Transverse colon (tissue), 4 donors: ENCODE measurements around the gene MICB. TPM values are rescaled to one million over a fixed set of nuclear protein-coding genes. Genes with fewer than 3 reads are reported as not detected.

Source experiments
- DNase-seq: peaks from one replicate; pipeline ENCODE4 v3.0.0-alpha.2; 2019
- H3K27ac ChIP-seq, 4 donors: fragments of 200-600 bp; sonication (generic); 2 replicates each; pipeline ENCODE4 v1.5.1; 2016 to 2018; ENCODE audit warnings: inconsistent platforms in 4 of 4
- H3K27me3 ChIP-seq: fragments of 200-600 bp; sonication (generic); 2 replicates; pipeline ENCODE4 v1.5.1; 2017; ENCODE audit warnings: inconsistent platforms
- H3K36me3 ChIP-seq, 4 donors: fragments of 200-600 bp; sonication (generic); 2 replicates each; pipeline ENCODE4 v1.5.1; 2017 to 2019; ENCODE audit warnings: inconsistent platforms in 4 of 4
- H3K4me1 ChIP-seq, 4 donors: fragments of 200-600 bp; sonication (generic); 2 replicates each; pipeline ENCODE4 v1.5.1; 2017 to 2020; ENCODE audit warnings: inconsistent platforms in 4 of 4
- H3K4me3 ChIP-seq, 4 donors: fragments of 200-600 bp; sonication (generic); 1 replicate in 1 of 4; 2 replicates in 3 of 4; pipeline versions ENCODE4 v1.5.1 to v1.6.1; 2017 to 2019; ENCODE audit warnings: inconsistent platforms in 4 of 4
- H3K9me3 ChIP-seq, 2 donors: fragments of 200-600 bp; sonication (generic); 2 replicates each; pipeline ENCODE4 v1.5.1; 2017 to 2019; ENCODE audit warnings: inconsistent platforms in 2 of 2
- EP300 ChIP-seq: sonication (generic); formaldehyde crosslinking; IDR thresholded peaks from one replicate; pipeline ENCODE4 v1.6.1; 2017; ENCODE audit warnings: antibody characterized with exemption, low read depth
- POLR2A ChIP-seq: fragments of 450-650 bp; IDR thresholded peaks from one replicate; pipeline ENCODE4 v1.6.1; 2016; ENCODE audit warnings: antibody characterized with exemption, mild to moderate bottlenecking, moderate library complexity
- POLR2AphosphoS5 ChIP-seq, 3 donors: sonication (generic); formaldehyde crosslinking; IDR thresholded peaks; one replicate each; pipeline ENCODE4 v1.6.1; 2016; ENCODE audit warnings: antibody characterized with exemption in 3 of 3
- WGBS, 2 donors: methylation state at CpG; one replicate each; pipeline ENCODE4 v1.1.5; 2018; ENCODE audit warnings: low coverage in 1 of 2; 5-methylcytosine and 5-hydroxymethylcytosine counted together
- in situ Hi-C, 4 donors: fragments of 200-750 bp; cut with MboI; loops; one replicate each; pipeline versions ENCODE4 v1.15.0 to v1.15.1; 2017; ENCODE audit warnings: low sequenced_read_pairs in 3 of 4, low pct_ligation_motif_present in 1 of 4, low pct_unique_long_range_greater_than_20kb in 1 of 4
- intact Hi-C: fragments of 100-400 bp; cut with DNase I; formaldehyde crosslinking; loops from one replicate; pipeline ENCODE4 v1.15.1; 2023; ENCODE audit warnings: low total_unique reads
- total RNA-seq, 4 donors: library from RNA; depleted of rRNA; stranded (reverse); fragments of >200 nt; gene quantifications; one replicate each; pipeline ENCODE4 v1.1.0, GENCODE V29; 2016
- TF ChIP-seq, protein P1 (sequence below), 5 experiments: fragments of 200-600 bp in 3 of 5; fragments of 450-650 bp in 2 of 5; sonication (generic) in 3 of 5; IDR thresholded peaks; 1 replicate in 2 of 5; 2 replicates in 3 of 5; pipeline ENCODE4 v1.5.1; 2016 to 2017; ENCODE audit warnings: antibody characterized with exemption in 5 of 5, inconsistent platforms in 3 of 5, mild to moderate bottlenecking in 2 of 5, moderate library complexity in 1 of 5

MICB gene
- total RNA-seq, 4 donors from 2014 or later: 1.4 to 9.7 (median 4.0) TPM

DNA sequence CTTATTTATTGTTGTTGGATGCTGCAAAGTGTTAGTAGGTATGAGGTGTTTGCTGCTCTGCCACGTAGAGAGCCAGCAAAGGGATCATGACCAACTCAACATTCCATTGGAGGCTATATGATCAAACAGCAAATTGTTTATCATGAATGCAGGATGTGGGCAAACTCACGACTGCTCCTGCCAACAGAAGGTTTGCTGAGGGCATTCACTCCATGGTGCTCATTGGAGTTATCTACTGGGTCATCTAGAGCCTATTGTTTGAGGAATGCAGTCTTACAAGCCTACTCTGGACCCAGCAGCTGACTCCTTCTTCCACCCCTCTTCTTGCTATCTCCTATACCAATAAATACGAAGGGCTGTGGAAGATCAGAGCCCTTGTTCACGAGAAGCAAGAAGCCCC is 12.1 kb downstream of the MICB start:
- DNase-seq: no peak
- TF ChIP-seq POLR2A: no peak
- TF ChIP-seq, protein P1, sequence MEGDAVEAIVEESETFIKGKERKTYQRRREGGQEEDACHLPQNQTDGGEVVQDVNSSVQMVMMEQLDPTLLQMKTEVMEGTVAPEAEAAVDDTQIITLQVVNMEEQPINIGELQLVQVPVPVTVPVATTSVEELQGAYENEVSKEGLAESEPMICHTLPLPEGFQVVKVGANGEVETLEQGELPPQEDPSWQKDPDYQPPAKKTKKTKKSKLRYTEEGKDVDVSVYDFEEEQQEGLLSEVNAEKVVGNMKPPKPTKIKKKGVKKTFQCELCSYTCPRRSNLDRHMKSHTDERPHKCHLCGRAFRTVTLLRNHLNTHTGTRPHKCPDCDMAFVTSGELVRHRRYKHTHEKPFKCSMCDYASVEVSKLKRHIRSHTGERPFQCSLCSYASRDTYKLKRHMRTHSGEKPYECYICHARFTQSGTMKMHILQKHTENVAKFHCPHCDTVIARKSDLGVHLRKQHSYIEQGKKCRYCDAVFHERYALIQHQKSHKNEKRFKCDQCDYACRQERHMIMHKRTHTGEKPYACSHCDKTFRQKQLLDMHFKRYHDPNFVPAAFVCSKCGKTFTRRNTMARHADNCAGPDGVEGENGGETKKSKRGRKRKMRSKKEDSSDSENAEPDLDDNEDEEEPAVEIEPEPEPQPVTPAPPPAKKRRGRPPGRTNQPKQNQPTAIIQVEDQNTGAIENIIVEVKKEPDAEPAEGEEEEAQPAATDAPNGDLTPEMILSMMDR (IDR thresholded peaks at IDR 0.05): no peak
- no peak for TF ChIP-seq EP300
- no peak for TF ChIP-seq POLR2AphosphoS5 (IDR thresholded peaks at IDR 0.05)
- Histone ChIP-seq H3K36me3 (peaks cover 0 to 3% (median 0%) of the 10 kb centered on the region in 4 donors), H3K27me3 (no peaks in the 10 kb centered on the region), H3K4me3 (no peak overlapping the region), H3K4me1 (no peaks in the 10 kb centered on the region), H3K9me3 (no peaks in the 10 kb centered on the region), H3K27ac (no peak overlapping the region)
- WGBS, 2 donors: 82 to 86% methylated on average over 2 to 4 of the region's 4 CpGs
- intact Hi-C loops: no loop called here
- in situ Hi-C loops: loop anchor here in 1 of 4 donors (10.0 kb wide), 1 partner anchor 95 kb away; no protein-coding TSS in a partner anchor

DNA sequence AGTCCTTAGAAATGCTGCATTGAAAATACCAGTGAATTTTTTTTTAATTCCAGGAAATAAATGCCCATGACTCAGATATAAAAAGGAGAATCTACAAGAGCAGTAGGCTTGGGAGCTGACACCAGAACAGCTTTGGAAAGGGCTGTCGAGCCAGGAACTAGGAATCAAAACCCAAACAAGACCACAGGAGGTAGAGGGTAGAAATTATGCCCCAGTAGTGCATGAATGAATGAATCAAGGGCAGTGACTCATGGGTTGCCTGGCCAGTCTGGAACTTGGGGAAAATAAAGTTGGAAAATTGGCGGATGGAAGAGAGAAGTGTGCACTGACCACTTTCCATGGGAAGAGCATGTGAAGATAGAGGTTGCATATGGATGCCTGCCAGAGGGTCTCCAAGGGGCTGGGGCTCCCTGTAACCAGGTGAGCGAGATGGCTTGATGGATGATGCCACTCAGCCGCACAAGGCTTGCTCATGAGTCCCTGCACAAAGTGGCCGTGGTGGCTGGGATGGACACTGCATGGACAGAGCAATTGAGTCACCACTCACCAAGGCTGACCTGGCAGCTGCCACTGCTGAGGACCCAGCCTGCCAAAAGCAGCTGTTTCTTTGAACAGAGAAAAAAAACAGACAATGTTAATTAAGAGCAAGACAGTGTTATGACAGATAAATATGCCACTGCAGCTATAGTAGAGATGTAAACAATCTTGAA is 15.7 kb downstream of the MICB start:
- H3K27ac ChIP-seq: no peak overlapping the region
- in situ Hi-C loops: loop anchor here in 1 of 4 donors (10.0 kb wide), 1 partner anchor 99 kb away; no protein-coding TSS in a partner anchor
- H3K36me3 ChIP-seq: no peaks in the 10 kb centered on the region
- no peak for DNase-seq
- intact Hi-C loops: no loop called here
- H3K27me3 ChIP-seq: no peaks in the 10 kb centered on the region
- 70% methylated on average over 5 of the region's 5 CpGs; no CpG with 5 or more reads in 1 of the 2 donors for WGBS, 2 donors
- TF ChIP-seq EP300 (no peak), POLR2A (no peak)
- no peaks in the 10 kb centered on the region for H3K4me1 ChIP-seq
- H3K4me3 ChIP-seq: no peak overlapping the region
- no peaks in the 10 kb centered on the region for H3K9me3 ChIP-seq

DNA sequence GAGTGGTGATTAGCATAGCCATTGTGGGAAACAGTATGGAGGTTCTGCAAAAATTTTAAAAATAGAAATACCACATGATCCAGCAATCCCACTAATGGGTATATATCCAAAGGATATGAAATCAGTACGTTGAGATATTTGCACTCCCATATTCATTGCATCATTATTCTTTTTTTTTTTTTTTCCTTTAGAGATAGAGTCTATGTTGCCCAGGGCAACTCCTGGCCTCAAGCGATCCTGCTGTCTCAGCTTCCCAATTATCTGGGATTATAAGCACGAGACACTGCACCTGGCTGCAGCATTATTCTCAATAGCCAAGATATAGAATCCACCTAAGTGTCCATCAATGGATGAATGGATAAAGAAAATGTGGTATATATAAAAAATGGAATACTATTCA is 23.9 kb downstream of the MICB start:
- H3K4me1 ChIP-seq: no peaks in the 10 kb centered on the region
- DNase-seq: no peak
- TF ChIP-seq, protein P1 (IDR thresholded peaks at IDR 0.05): no peak
- TF ChIP-seq EP300 (no peak), POLR2AphosphoS5 (IDR thresholded peaks at IDR 0.05) (no peak), POLR2A (no peak)
- no peak overlapping the region for H3K27ac ChIP-seq
- H3K9me3 ChIP-seq: no peaks in the 10 kb centered on the region
- intact Hi-C loops: loop anchor here (5.0 kb wide), 1 partner anchor 680 kb away; no protein-coding TSS in a partner anchor
- in situ Hi-C loops: no loop called here
- H3K27me3 ChIP-seq: no peaks in the 10 kb centered on the region
- WGBS, 2 donors: 75 to 87% methylated on average over 3 of the region's 3 CpGs
- H3K4me3 ChIP-seq: no peak overlapping the region
- no peaks in the 10 kb centered on the region for H3K36me3 ChIP-seq

DNA sequence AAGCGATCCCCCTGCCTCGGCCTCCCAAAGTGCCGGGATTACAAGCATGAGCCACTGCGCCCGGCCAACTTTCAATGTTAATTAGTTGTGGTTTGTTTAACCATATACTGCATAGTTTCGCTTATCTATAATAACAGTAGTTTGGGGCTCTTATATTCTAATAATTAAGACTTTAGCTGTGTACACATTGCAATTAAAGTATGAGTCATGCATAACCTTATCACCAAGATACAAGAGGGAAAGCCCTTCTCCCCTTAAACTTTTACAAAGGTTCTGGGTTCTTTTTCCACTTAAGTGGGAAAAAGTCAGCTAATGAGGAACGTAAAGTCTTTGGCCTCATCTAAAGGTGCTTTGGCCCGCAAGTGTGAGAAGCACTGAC is 27.6 kb downstream of the MICB start:
- H3K27ac ChIP-seq: no peak overlapping the region
- peaks cover 0 to 6% (median 3%) of the 10 kb centered on the region in 4 donors for H3K36me3 ChIP-seq
- in situ Hi-C loops: no loop called here
- DNase-seq: no peak
- H3K9me3 ChIP-seq: no peaks in the 10 kb centered on the region
- no peaks in the 10 kb centered on the region for H3K27me3 ChIP-seq
- no peak for TF ChIP-seq EP300
- TF ChIP-seq POLR2AphosphoS5 (IDR thresholded peaks at IDR 0.05): no peak
- H3K4me3 ChIP-seq: no peak overlapping the region
- intact Hi-C loops: no loop called here
- H3K4me1 ChIP-seq: no peaks in the 10 kb centered on the region
- WGBS, 2 donors: 70 to 72% methylated on average over 5 to 8 of the region's 8 CpGs

DNA sequence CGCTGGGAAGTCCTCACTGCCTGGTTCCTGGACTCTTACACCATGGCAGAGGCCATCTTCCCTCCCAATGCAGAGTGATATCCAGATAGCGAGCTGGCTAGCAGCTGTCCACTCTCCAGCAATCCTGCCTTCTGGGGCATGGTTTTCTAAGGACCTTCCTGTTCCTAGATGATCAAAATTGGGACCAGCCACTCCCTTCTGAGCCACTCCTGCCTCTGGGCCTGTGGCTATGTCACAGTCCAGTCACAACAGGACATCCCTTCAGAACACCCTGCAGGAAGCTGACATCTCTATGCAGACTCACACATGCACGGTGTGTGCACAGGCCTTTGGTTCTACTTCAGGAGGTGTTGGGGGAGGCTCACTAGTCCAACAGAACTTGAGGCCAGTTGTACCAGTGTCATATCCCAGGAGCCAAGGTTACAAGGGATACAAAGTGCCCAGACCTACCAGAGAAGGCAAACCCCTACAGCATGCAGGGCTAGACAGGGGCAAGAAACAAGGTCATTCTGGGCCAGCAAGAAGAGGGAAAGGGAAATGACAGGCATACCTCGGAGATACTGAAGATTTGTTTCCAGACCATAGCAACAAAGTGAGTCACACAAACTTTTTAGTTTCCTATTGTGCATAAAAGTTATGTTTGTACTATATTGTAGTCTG is 28.1 kb downstream of the MICB start:
- H3K27ac ChIP-seq: no peak overlapping the region
- no peaks in the 10 kb centered on the region for H3K4me1 ChIP-seq
- no peak overlapping the region for H3K4me3 ChIP-seq
- DNase-seq: no peak
- no peaks in the 10 kb centered on the region for H3K9me3 ChIP-seq
- WGBS, 2 donors: 60 to 61% methylated on average over 2 to 4 of the region's 4 CpGs
- no peaks in the 10 kb centered on the region for H3K27me3 ChIP-seq
- no peak for TF ChIP-seq EP300
- TF ChIP-seq, protein P1 (IDR thresholded peaks at IDR 0.05): no peak
- TF ChIP-seq POLR2A: no peak
- TF ChIP-seq POLR2AphosphoS5 (IDR thresholded peaks at IDR 0.05): no peak
- H3K36me3 ChIP-seq: peaks cover 0 to 11% (median 7%) of the 10 kb centered on the region in 4 donors
- intact Hi-C loops: no loop called here
- in situ Hi-C loops: no loop called here
